ENCODE data around the gene SLC9A9.

SLC9A9 gene

DNA sequence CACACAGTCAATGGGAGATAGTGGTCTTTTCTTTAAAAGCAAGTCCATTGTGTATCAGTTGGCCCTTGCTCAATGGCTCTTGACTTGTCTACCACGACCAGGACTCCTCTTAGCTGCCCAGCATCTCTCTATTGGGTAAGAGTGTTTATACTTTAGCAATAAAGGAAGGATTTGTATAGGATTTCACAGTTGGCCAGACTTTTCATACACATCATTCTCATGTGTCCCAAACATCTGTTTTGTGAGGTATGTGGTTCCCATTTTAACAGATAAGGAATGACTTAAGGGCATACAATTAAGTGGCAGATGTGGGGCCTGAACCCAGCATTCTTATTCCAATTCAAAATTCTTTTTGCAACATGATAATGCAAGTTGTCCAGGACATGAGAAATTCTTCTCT is 537.2 kb downstream of the SLC9A9 start:
- Histone ChIP-seq H3K27ac (no peak overlapping the region), H3K4me3 (no peak overlapping the region)
- no peak for DNase-seq (ENCODE audit: low spot score)
- TF ChIP-seq, protein P1, sequence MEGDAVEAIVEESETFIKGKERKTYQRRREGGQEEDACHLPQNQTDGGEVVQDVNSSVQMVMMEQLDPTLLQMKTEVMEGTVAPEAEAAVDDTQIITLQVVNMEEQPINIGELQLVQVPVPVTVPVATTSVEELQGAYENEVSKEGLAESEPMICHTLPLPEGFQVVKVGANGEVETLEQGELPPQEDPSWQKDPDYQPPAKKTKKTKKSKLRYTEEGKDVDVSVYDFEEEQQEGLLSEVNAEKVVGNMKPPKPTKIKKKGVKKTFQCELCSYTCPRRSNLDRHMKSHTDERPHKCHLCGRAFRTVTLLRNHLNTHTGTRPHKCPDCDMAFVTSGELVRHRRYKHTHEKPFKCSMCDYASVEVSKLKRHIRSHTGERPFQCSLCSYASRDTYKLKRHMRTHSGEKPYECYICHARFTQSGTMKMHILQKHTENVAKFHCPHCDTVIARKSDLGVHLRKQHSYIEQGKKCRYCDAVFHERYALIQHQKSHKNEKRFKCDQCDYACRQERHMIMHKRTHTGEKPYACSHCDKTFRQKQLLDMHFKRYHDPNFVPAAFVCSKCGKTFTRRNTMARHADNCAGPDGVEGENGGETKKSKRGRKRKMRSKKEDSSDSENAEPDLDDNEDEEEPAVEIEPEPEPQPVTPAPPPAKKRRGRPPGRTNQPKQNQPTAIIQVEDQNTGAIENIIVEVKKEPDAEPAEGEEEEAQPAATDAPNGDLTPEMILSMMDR (IDR thresholded peaks at IDR 0.05), result no peak

DNA sequence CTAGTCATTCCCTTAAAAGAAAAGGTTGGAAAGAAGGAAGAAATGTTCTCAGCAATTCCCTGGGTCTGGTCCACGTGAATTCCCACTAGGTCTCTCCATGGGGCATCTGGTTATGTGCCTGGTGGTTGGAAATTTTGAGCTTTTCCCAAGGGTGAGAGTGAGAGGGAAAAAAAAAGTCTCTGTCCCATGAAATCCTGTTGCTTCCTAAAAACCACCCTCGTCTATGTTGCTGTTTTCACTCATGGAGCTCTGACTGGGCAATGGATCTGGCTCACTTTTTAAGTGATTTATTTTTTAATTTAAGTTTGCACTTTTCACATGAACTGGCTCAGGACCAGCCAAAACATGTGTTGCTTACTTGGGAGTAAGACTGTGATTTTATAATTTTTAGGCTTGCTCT is 538.6 kb downstream of the SLC9A9 start:
- TF ChIP-seq, protein P1 (IDR thresholded peaks at IDR 0.05), result no peak
- H3K4me3 ChIP-seq, result no peak overlapping the region
- no peak for DNase-seq (ENCODE audit: low spot score)
- H3K27ac ChIP-seq, result no peak overlapping the region

DNA sequence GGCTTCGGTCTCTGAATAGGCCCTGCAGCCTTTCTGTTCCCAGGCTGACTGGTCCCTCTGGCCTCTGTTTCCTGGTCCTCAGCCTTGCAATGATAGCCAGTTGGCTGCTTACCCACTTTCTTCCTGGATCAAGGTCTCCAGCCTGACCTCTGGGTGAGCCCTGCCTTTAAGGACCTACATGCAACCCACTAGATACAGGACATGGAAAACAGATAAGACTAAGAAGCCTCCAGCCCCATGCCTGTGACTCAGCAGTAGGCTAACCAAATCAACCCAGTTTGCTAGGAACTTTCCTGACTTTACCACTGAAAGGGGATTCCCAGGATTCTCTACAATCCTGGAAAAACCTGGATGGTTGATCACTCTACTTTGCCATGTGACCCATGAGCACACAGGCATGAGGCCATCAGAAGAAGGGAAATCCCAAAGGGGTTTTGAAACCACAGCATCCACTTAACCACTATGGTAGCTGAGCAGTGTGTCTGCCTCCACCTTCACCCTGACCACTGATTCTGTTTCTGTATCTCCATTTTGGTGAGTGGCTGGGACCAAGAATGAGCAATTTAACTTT is 540.6 kb downstream of the SLC9A9 start:
- DNase-seq (ENCODE audit: low spot score), result no peak
- TF ChIP-seq, protein P1 (IDR thresholded peaks at IDR 0.05), result no peak
- H3K27ac ChIP-seq, result peak overlapping the region in 1 of 2 donors; percentile 3

DNA sequence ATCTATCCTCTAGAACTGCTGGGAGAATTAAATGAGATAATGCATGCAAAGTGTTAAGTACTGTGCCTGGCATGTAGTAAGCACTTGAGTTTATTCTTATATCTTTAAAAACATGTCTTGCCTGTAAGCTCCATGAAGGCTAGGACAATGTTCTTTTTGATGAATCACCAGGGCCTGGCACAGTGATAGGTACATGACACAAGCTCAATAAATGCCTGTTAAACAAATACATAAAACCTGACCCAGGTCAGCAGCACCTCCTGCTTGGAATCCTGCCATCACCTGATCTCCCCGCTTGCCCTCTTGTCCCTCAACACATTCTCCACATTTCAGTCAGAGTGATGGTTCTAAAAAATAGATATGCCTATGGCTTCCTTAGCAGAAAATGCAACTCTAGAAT is 541.9 kb downstream of the SLC9A9 start:
- Histone ChIP-seq H3K4me3 (no peak overlapping the region), H3K27ac (no peak overlapping the region)
- no peak for DNase-seq (ENCODE audit: low spot score)
- TF ChIP-seq, protein P1 (IDR thresholded peaks at IDR 0.05), result no peak

More for the DNA sequence above, 540.6 kb downstream of the SLC9A9 start:
- no peak overlapping the region for H3K4me3 ChIP-seq

DNA sequence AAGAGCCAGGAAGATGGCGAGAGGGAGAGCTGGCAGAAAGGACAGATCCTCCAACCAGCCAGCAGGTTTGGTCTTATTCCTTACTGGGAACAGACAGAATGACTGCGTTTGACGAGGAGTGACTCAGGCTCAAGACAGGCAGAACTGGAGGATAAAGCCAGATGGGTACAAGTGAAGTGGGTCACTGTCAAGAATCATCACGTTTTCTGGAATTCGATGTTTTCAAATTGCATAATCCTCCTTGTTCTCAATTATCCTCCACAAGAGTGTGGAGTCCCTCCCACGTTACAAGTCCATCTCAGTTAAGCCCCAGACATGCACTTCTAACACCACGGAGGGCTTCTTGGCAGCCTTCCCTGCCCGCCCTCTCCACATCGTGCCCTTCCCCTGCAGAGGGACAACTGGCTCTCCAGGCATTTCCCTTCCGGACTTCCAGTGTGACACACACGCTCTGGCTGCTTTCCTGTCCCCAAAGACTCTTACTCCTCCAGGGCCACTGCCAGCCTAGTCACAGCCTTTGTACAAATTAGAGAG is 545.6 kb downstream of the SLC9A9 start:
- TF ChIP-seq, protein P1 (IDR thresholded peaks at IDR 0.05), result no peak
- no peak for DNase-seq (ENCODE audit: low spot score)
- Histone ChIP-seq H3K27ac (peak overlapping the region; percentile 15 to 60), H3K4me3 (peak overlapping the region; percentile 35)

DNA sequence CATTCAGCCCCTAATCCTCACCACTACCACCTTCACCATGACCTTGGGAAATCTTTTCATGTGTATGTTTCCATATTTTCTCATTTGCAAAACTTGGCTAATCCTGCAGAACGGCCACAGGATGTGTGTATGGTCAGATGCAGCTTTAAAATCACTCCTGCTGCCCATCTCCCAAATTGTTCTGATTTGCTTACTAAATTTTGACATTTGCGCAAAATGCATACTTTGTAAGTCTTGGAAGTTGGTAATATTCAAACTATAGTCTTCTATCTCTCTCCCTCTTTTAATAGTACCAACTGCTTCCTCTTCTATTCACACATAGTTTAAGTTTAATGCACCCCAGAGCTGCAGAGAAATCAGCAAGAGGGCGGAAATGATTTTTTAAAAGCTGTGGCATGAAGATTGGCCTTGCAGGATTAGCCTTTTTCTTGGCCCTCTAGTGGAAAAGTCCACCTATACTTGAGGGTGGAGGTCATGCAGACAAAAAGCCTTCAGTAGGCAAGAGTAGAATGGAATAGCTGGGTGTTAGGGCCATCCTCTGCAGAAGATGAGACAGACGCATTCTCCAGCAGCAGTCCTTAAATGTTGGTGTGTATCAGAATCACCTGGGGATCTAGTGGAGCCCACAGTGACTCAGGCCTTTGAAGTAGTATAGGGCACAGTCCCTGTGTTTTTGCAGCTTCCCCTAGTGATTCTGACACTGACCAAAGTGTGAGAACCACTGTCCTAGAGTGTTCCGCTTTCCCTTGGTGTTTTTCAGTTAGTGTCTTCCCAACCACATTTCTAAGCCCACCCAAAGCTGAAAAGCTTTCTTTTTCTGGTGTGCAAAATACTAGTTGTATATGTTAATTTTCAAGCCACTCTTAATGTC is 547.0 kb downstream of the SLC9A9 start:
- TF ChIP-seq, protein P1 (IDR thresholded peaks at IDR 0.05), result no peak
- no peak for DNase-seq (ENCODE audit: low spot score)
- H3K27ac ChIP-seq, result no peak overlapping the region
- H3K4me3 ChIP-seq, result no peak overlapping the region

All from coronary artery (tissue), 2 donors.